H54 (cell line): Measurements from ENCODE around the gene CENPS.
"Not testable (repeated sequence)": the region's sequence is repeated elsewhere in the genome, so short reads cannot be mapped to it uniquely, and the experiment has no call there.

Source experiments
- DNase-seq: peaks from one replicate; pipeline ENCODE4 v3.0.0; 2011; ENCODE audit warnings: low spot score, mixed read lengths; ENCODE audit not compliant: insufficient read length
- FAIRE-seq: peaks from 3 replicates; lab custom pipeline; 2011; peaks lifted over from hg19 to GRCh38; lab: Jason Lieb, UNC
- POLR2A ChIP-seq: IDR thresholded peaks from 2 replicates; pipeline ENCODE4 v1.6.1; 2011; ENCODE audit warnings: low read depth, mild to moderate bottlenecking, low read length

Gene CENPS

GRCh38 chr1:10399444-10399941 is 30.7 kb upstream of the CENPS start:
- no peak for FAIRE-seq
- TF ChIP-seq POLR2A, result no peak
- DNase-seq, result no peak

- FAIRE-seq (no peak), DNase-seq (no peak)
- no peak for TF ChIP-seq POLR2A
These were observed 30.2 kb upstream of the CENPS start for GRCh38 chr1:10400013-10400412.

- DNase-seq (no peak), FAIRE-seq (no peak)
- no peak for TF ChIP-seq POLR2A
These were observed 29.0 kb upstream of the CENPS start for GRCh38 chr1:10401281-10401680.

GRCh38 chr1:10402729-10403274 is 27.4 kb upstream of the CENPS start:
- no peak for DNase-seq

GRCh38 chr1:10407201-10407600 is 23.0 kb upstream of the CENPS start:
- FAIRE-seq, result no peak

More at GRCh38 chr1:10402729-10403274, 27.4 kb upstream of the CENPS start:
- TF ChIP-seq POLR2A, result no peak
- no peak for FAIRE-seq

GRCh38 chr1:10415211-10415930 is 14.9 kb upstream of the CENPS start:
- no peak for DNase-seq
- TF ChIP-seq POLR2A, result no peak
- FAIRE-seq, result no peak

More at GRCh38 chr1:10407201-10407600, 23.0 kb upstream of the CENPS start:
- DNase-seq, result no peak
- no peak for TF ChIP-seq POLR2A

- DNase-seq, FAIRE-seq: not testable (repeated sequence)
These were observed 14.3 kb upstream of the CENPS start for GRCh38 chr1:10415967-10416366.

GRCh38 chr1:10418741-10419140 is 11.5 kb upstream of the CENPS start:
- DNase-seq, FAIRE-seq: not testable (repeated sequence)

GRCh38 chr1:10419351-10419750 is 10.9 kb upstream of the CENPS start:
- FAIRE-seq (no peak), DNase-seq (no peak)
- TF ChIP-seq POLR2A, result no peak

- DNase-seq (no peak), FAIRE-seq (no peak)
- TF ChIP-seq POLR2A, result no peak
These were observed 8.6 kb upstream of the CENPS start for GRCh38 chr1:10421637-10422036.

GRCh38 chr1:10424034-10424433 is 6.2 kb upstream of the CENPS start:
- DNase-seq, result no peak
- FAIRE-seq, result no peak

GRCh38 chr1:10424651-10425050 is 5.6 kb upstream of the CENPS start:
- no peak for DNase-seq
- TF ChIP-seq POLR2A, result no peak
- FAIRE-seq, result no peak

More at GRCh38 chr1:10424034-10424433, 6.2 kb upstream of the CENPS start:
- no peak for TF ChIP-seq POLR2A

GRCh38 chr1:10425826-10426534 is 4.3 kb upstream of the CENPS start:
- DNase-seq, FAIRE-seq: not testable (repeated sequence)

- not testable (repeated sequence) for DNase-seq, FAIRE-seq
These were observed 3.7 kb upstream of the CENPS start for GRCh38 chr1:10426535-10426848.

GRCh38 chr1:10428984-10429383 is 1.2 kb upstream of the CENPS start:
- FAIRE-seq (no peak), DNase-seq (no peak)
- no peak for TF ChIP-seq POLR2A
